Right atrium auricular region (tissue), 2 donors: ENCODE results near the gene PRDM15. TPM values are rescaled to one million over a fixed set of nuclear protein-coding genes. Genes with fewer than 3 reads are reported as not detected.

Experiments used
- DNase-seq: peaks from one replicate; pipeline ENCODE4 v3.0.0-alpha.2; 2019; ENCODE audit warnings: low spot score
- H3K27ac ChIP-seq, 2 donors: fragments of 200-600 bp; sonication (generic); 1 replicate in 1 of 2; 2 replicates in 1 of 2; pipeline ENCODE4 v1.5.1; 2016 to 2019
- H3K27me3 ChIP-seq, 2 donors: fragments of 200-600 bp; sonication (generic); one replicate each; pipeline versions ENCODE4 v1.5.1 to v1.6.0; 2017 to 2019
- H3K36me3 ChIP-seq: fragments of 200-600 bp; sonication (generic); one replicate; pipeline ENCODE4 v1.5.1; 2016
- H3K4me1 ChIP-seq, 2 donors: fragments of 200-600 bp; sonication (generic); one replicate each; pipeline versions ENCODE4 v1.5.1 to v1.6.0; 2017 to 2019
- H3K4me3 ChIP-seq, 2 donors: fragments of 200-600 bp; sonication (generic); 1 replicate in 1 of 2; 2 replicates in 1 of 2; pipeline ENCODE4 v1.5.1; 2017 to 2019; ENCODE audit warnings: mild to moderate bottlenecking in 1 of 2, moderate library complexity in 1 of 2
- H3K9me3 ChIP-seq, 2 donors: fragments of 200-600 bp; sonication (generic); one replicate each; pipeline ENCODE4 v1.5.1; 2019
- total RNA-seq, 2 donors: library from RNA; depleted of rRNA; stranded (reverse); fragments of >200 nt; gene quantifications; one replicate each; pipeline ENCODE4 v1.1.0, GENCODE V29; 2016
- TF ChIP-seq, protein P1 (sequence below), 2 donors: fragments of 200-600 bp; sonication (generic); IDR thresholded peaks; one replicate each; pipeline ENCODE4 v1.5.1; 2019; ENCODE audit warnings: antibody characterized with exemption in 2 of 2

Gene PRDM15
- total RNA-seq, 2 donors from 2014 or later, result 2.6 to 4.2 TPM

DNA sequence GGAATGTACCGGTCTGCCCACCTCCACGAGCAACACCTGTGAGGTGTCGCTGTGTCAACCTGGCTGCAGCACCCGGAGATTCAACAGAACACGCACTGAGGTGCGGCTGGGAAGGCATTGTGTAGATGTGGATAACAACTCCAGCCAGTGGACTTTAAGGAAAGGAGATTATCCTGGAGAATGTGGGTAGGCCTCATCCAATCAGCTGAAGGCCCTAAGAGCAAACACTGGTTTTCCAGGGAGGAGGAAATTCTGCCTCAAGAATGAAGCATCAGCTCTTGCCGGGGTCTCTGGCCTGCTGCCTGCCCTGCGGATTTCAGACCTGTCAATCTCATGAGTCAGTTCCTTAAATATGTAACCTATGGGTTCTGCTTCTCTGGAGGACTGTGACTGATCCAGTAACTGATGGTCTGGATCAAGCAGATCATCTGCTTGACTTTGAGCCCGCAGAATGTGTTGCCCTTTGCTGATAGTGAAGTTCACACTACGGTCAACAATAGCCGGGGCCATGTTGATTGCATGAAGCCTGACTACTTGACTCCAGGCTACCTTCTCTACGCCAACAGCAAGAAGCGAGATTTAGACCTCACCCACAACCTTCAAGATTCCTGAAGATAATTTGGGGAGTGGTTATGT lies 15.9 kb upstream of the PRDM15 start:
- no peaks in the 10 kb centered on the region for H3K9me3 ChIP-seq
- DNase-seq, result no peak
- peaks cover 7% of the 10 kb centered on the region for H3K36me3 ChIP-seq
- no peaks in the 10 kb centered on the region for H3K27me3 ChIP-seq
- H3K4me1 ChIP-seq, result no peaks in the 10 kb centered on the region
- H3K4me3 ChIP-seq, result no peak overlapping the region
- TF ChIP-seq, protein P1, sequence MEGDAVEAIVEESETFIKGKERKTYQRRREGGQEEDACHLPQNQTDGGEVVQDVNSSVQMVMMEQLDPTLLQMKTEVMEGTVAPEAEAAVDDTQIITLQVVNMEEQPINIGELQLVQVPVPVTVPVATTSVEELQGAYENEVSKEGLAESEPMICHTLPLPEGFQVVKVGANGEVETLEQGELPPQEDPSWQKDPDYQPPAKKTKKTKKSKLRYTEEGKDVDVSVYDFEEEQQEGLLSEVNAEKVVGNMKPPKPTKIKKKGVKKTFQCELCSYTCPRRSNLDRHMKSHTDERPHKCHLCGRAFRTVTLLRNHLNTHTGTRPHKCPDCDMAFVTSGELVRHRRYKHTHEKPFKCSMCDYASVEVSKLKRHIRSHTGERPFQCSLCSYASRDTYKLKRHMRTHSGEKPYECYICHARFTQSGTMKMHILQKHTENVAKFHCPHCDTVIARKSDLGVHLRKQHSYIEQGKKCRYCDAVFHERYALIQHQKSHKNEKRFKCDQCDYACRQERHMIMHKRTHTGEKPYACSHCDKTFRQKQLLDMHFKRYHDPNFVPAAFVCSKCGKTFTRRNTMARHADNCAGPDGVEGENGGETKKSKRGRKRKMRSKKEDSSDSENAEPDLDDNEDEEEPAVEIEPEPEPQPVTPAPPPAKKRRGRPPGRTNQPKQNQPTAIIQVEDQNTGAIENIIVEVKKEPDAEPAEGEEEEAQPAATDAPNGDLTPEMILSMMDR (IDR thresholded peaks at IDR 0.05), result no peak
- no peak overlapping the region for H3K27ac ChIP-seq

DNA sequence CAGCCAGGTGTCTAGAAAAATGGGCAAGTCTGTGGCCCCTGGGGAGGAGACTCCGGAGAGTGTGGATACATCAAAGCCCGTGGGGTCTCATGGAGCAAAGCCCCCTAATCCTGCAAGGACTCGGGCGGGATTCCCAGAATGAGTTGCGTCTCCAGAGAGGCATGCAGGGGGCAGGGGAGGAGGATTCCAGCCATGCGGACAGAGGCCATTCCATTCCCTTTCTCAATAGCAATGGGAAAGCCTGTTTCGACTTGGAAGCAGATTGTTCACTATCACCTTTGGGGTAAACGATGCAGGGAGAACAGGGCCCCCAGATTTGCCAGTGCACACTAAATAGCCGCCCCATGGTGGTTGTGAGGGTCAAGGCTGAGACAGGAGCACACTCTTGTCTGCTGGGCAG lies 15.4 kb upstream of the PRDM15 start:
- no peak for DNase-seq
- no peak overlapping the region for H3K4me3 ChIP-seq
- peaks cover 7% of the 10 kb centered on the region for H3K36me3 ChIP-seq
- TF ChIP-seq, protein P1 (IDR thresholded peaks at IDR 0.05), result no peak
- no peaks in the 10 kb centered on the region for H3K9me3 ChIP-seq
- no peaks in the 10 kb centered on the region for H3K4me1 ChIP-seq
- H3K27ac ChIP-seq, result no peak overlapping the region
- no peaks in the 10 kb centered on the region for H3K27me3 ChIP-seq

DNA sequence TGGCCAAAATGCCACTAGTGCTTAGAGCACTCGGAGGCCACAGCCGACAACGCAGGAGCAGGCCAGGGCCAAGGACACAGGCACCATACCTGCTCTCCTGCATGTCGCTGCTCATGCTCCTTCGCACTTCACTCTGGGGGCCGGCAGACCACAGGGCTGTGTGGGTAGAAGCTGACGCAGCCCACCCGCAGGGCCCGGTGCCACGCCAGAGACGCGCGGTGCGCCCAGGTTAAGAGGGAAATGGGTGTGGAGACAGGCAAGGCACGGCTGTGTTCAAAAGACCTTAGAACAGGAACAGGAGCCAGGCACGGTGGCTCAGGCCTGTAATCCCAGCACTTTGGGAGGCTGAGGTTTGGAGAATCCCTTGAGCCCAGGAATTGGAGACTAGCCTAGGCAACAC lies 13.6 kb upstream of the PRDM15 start:
- no peaks in the 10 kb centered on the region for H3K4me1 ChIP-seq
- no peak for DNase-seq
- no peak overlapping the region for H3K27ac ChIP-seq
- no peaks in the 10 kb centered on the region for H3K36me3 ChIP-seq
- no peaks in the 10 kb centered on the region for H3K9me3 ChIP-seq
- H3K27me3 ChIP-seq, result no peaks in the 10 kb centered on the region
- TF ChIP-seq, protein P1 (IDR thresholded peaks at IDR 0.05), result no peak
- H3K4me3 ChIP-seq, result no peak overlapping the region

DNA sequence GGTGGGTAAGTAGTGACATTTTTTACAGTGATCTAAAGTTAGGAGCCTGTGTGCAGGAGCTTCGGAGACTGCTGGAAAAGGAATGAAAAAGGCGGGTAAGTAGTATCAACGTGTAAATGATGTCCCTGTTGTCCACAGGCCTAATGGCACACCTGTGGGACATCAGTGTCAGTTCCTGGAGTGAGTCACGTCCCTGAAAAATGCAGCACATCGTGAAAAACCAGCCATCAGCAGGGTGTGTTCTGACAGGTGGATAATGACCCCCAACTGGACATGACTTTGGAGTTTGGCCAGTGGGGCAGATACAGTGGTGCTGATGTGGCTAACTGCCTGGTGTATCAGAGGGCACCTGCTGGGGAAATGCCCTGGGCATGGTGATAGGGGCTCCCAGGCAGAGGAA lies 12.0 kb upstream of the PRDM15 start:
- no peak overlapping the region for H3K4me3 ChIP-seq
- no peaks in the 10 kb centered on the region for H3K36me3 ChIP-seq
- TF ChIP-seq, protein P1 (IDR thresholded peaks at IDR 0.05), result no peak
- no peaks in the 10 kb centered on the region for H3K27me3 ChIP-seq
- no peaks in the 10 kb centered on the region for H3K9me3 ChIP-seq
- no peaks in the 10 kb centered on the region for H3K4me1 ChIP-seq
- no peak overlapping the region for H3K27ac ChIP-seq
- DNase-seq, result no peak

DNA sequence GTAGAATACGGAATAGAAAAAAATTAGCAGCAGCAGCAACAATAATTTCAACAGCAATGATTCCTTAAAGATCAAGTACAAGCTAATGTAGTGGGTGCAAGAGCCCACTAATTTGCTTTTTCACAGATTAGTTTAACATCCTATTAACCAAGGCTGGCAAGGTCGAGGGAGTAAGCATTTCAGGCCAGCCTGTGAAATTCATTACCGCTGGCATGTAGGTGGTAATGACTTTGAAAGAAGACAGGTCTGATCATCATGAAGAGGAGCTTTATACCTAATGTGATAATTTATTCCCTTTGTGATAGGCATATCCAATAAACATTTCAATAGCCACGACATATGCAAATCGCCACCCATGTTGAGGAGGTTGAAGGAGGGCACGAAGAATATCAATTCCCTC lies 11.2 kb upstream of the PRDM15 start:
- DNase-seq, result no peak
- H3K27me3 ChIP-seq, result no peaks in the 10 kb centered on the region
- no peaks in the 10 kb centered on the region for H3K4me1 ChIP-seq
- no peak overlapping the region for H3K4me3 ChIP-seq
- H3K9me3 ChIP-seq, result no peaks in the 10 kb centered on the region
- H3K36me3 ChIP-seq, result no peaks in the 10 kb centered on the region
- no peak overlapping the region for H3K27ac ChIP-seq
- TF ChIP-seq, protein P1 (IDR thresholded peaks at IDR 0.05), result no peak
